IMR-90 (cell line): Measurements from ENCODE around the gene BCL11B. TPM values are rescaled to one million over a fixed set of nuclear protein-coding genes. Genes with fewer than 3 reads are reported as not detected.

Experiments
- RAD21 ChIP-seq: IDR thresholded peaks from 2 replicates; pipeline ENCODE4 v1.6.1; 2012; ENCODE audit warnings: low read length, improper control_type of control experiment
- RFX5 ChIP-seq: IDR thresholded peaks from 2 replicates; pipeline ENCODE4 v1.8.0; 2012; ENCODE audit warnings: low read depth, mild to moderate bottlenecking, low read length, moderate library complexity
- polyA plus RNA-seq, 3 experiments: library from polyadenylated mRNA; depleted of rRNA; stranded (reverse); fragments of >200 nt; gene quantifications; 2 replicates each; pipeline ENCODE4 v1.2.3, GENCODE V29; 2012; ENCODE audit warnings: low replicate concordance in 1 of 3
- total RNA-seq: library from RNA; depleted of rRNA; stranded (reverse); fragments of >200 nt; gene quantifications from 2 replicates; pipeline ENCODE4 v1.2.3, GENCODE V29; 2012; rRNA removed

The BCL11B gene
- total and polyA plus RNA-seq, 2 of the 4 experiments (the other 2 are of a cell fraction): under 0.01 TPM; not detected in 1

DNA sequence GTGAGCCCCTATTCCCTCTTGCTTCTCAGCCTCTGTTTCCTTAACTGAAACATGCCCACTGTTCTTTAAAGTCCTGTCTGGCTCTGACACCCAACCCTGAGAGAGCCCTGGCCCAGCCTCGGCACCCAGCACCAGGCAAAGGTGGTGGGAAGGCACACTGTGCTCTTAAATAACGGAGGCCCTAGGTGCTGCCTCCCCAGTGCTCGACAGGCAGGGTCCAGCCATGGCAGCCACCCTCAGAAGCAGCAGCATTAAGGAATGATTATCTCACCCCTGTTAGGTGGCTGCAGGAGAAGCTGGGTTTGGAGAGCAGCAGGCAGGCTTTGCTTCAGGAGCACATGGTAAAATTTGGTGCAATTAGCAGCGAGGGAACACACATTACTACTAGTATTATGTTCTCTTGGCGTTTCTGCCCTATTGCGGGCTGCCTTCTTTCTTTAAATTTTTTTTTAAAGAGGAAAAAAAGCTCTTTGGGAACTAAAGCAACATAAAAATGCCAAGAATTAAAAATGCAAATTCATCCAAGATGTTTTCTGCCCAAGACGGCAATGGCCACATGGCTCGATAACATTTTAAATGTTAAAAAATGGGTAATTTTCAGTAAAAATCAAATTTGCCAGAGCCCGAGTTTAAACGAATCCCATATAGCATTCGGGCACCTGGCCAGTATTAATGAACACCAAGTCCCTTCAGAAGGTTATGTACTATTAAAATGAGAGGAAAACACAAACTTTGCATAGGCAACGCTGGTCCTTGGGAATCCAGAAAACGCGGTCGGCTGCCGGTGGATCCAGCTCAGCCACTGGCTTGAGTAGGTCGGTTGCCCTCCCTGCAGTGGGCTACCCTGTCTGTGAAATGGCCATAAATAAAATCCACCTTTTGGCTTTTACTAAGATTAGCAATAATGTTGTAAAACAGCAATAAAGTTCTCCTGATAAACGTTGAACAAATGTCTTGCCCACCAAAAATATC lies 152.2 kb downstream of the BCL11B start (continued):
- TF ChIP-seq RAD21 (no peak), RFX5 (no peak)

Other genes starting within 250 kb of the BCL11B start
- 31.9 and 35.0 TPM in 2 replicates for gene SETD3, start 208.7 kb upstream of the BCL11B start, total RNA-seq
- 15.9 and 18.8 TPM in 2 replicates for gene SETD3, start 208.7 kb upstream of the BCL11B start, polyA plus RNA-seq (2012; rRNA removed)
- 18.8 and 33.1 TPM in 2 replicates for gene CCNK, start 209.2 kb upstream of the BCL11B start, total RNA-seq
- 25.0 and 38.3 TPM in 2 replicates for gene CCNK, start 209.2 kb upstream of the BCL11B start, polyA plus RNA-seq (2012; rRNA removed)